Articular chondrocyte of knee joint (primary cell): ENCODE measurements around the gene NXF2. TPM values are rescaled to one million over a fixed set of nuclear protein-coding genes. Genes with fewer than 3 reads are reported as not detected.

Source experiments
- total RNA-seq: library from RNA; depleted of rRNA; stranded (reverse); fragments of >200 nt; gene quantifications from 2 replicates; pipeline ENCODE4 v1.2.3, GENCODE V29; 2012

The NXF2 gene
- total RNA-seq: not detected in 2 replicates

GRCh38 chrX:102246893-102247292 lies at the start of gene NXF2:
TSS of gene NXF2 (plus strand) at chrX:102247167. CDS start at chrX:102307079, 59,912 bp downstream.

GRCh38 chrX:102214986-102215385 lies 32.0 kb upstream of the NXF2 start, which contains the start of gene TCP11X1:
TSS of gene TCP11X1 (plus strand) at chrX:102215301.

Other genes with a start within 250 kb of the NXF2 start
- 2.6 and 4.6 TPM in 2 replicates for gene TCEAL2, start 121.5 kb upstream of the NXF2 start, total RNA-seq
- not detected in 2 replicates for gene TCEAL6, start 104.7 kb upstream of the NXF2 start, total RNA-seq
- 0.78 and 0.97 TPM in 2 replicates for gene BEX5, start 91.2 kb upstream of the NXF2 start, total RNA-seq
- not detected in 2 replicates for gene TCP11X1, start 31.9 kb upstream of the NXF2 start, total RNA-seq
- gene NXF2B, start 192.8 kb downstream of the NXF2 start, total RNA-seq: not detected in 2 replicates
- not detected in 2 replicates for gene TCP11X2, start 224.6 kb downstream of the NXF2 start, total RNA-seq